Right renal pelvis (tissue), 4 donors: Measurements from ENCODE around the gene TMA7B. TPM values are rescaled to one million over a fixed set of nuclear protein-coding genes. Genes with fewer than 3 reads are reported as not detected.

ENCODE experiments used
- DNase-seq, 4 donors: peaks; one replicate each; pipeline ENCODE4 v3.0.0-alpha.2; 2013; ENCODE audit warnings: low read depth in 4 of 4, low spot score in 3 of 4, missing footprints in 1 of 4
- polyA plus RNA-seq, 4 donors: library from polyadenylated mRNA; unstranded; fragments of 120-200 nt; gene quantifications; one replicate each; pipeline ENCODE4 v1.2.1, GENCODE V29; 2013; ENCODE audit not compliant: insufficient read length in 4 of 4

TMA7B gene
- polyA plus RNA-seq, 4 donors = 0.23 to 0.37 TPM; not detected in 2

DNA sequence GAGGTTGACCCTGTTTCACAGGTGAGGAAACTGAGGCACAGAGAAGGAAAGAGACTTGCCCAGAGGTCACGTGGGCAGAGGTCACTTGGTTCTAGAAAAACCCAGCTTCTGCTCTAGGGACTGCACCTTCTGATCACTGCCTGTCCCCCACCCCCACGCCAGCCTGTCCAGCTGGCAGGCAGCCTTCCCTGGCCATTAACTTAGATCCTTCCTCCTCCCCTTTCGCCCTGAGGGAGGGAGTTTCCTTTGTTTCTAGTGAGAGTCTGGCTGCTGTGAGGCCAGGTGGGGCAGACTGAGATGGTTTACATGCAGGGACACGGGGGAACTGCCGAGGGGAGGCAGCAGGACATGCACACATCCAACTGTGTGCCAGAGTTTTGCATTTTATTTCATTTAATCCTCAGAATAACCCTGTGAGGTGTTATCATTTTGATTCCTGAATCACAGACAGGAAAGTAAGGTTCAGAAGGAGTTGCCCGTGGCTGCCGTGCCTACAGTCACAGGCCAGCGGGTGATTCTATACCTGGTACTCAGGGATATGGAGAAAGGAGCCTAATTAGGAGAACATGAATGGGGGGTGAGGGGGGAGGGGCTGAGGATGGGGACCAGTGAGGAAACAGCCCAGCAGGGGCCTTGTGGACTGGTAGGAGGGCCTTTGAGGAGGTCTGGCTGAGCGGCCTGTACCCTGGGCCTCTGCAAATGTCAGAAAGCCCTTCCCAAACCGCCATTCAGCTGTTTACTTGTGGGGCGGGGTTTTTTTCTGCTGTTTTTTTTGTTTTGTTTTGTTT is 37.9 kb downstream of the TMA7B start:
- DNase-seq = peak in 3 of 4 donors; percentile 51 to 73 (median 62)

- no peak for DNase-seq
Measured at GRCh38 chr22:39999144-39999757, 39.1 kb downstream of the TMA7B start.

- no peak for DNase-seq
Measured at GRCh38 chr22:40000171-40000570, 40.0 kb downstream of the TMA7B start.

GRCh38 chr22:40001106-40001505 is 40.9 kb downstream of the TMA7B start:
- no peak for DNase-seq

GRCh38 chr22:40001800-40002577 is 41.8 kb downstream of the TMA7B start:
- DNase-seq = no peak

DNA sequence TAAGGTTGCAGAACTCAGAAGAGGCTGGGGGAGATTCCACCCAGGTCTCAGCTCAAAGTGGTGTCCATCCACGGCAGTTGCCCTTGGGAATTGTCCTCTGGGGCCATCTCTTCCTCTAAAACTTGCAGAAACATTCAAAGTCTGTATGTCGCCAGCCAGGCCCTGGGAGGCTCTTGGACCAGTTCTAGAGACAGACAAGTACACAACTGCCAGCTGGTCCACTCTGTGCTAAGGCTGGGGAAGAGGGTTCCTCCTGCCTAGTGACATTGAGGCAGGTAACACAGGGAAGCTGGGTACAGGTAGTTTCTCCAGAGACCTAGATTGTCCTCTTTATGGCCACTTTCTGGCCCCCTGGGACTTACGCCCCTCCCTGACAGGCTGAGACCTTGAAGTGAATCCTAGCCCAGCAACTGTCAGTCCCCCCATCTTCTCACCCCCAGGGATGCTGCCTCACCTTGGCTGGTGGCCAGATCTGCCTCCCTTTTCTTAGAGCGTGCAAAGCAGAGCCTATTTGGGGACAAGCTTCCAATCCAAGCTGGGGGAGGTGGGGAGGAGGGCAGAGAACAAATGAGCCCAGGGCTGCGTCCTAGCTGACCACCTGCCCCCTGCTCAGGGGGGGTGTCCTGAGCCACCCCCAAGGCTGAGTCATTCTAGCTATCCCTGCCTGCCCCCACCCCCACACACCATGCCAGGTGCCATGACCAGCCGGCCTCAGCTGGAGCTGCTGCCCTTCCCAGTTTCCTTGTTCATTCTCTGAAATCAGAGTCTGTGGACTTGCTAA is 42.9 kb downstream of the TMA7B start:
- DNase-seq = no peak

- DNase-seq = no peak
Measured at GRCh38 chr22:40004836-40005235, 44.6 kb downstream of the TMA7B start.

DNA sequence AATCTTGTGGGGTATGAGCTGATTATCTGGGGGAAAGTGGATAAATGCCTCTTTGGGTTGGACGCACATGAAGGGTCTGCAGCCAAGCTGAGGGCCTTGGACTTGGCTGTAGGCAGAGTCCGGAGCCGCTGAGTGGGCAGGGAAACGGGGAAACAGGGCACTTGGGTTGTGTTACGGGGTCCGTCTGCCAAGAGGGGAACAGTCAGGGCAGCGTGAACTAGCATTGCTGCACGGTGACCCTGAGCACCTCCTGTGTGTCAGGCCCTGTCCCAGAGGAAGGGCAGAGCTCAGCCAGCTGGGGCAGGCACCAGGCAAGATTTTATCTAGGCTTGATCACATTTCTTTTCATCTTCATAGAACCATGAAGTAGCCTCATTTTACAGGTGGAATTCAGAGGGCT is 46.4 kb downstream of the TMA7B start:
- DNase-seq = no peak

- DNase-seq = no peak
Measured at GRCh38 chr22:40007853-40008710, 47.9 kb downstream of the TMA7B start.

GRCh38 chr22:40008726-40009291 is 48.6 kb downstream of the TMA7B start:
- no peak for DNase-seq

- DNase-seq = no peak
Measured at GRCh38 chr22:40009292-40009774, 49.1 kb downstream of the TMA7B start.

- DNase-seq = no peak
Measured at GRCh38 chr22:40009951-40010671, 49.9 kb downstream of the TMA7B start.

DNA sequence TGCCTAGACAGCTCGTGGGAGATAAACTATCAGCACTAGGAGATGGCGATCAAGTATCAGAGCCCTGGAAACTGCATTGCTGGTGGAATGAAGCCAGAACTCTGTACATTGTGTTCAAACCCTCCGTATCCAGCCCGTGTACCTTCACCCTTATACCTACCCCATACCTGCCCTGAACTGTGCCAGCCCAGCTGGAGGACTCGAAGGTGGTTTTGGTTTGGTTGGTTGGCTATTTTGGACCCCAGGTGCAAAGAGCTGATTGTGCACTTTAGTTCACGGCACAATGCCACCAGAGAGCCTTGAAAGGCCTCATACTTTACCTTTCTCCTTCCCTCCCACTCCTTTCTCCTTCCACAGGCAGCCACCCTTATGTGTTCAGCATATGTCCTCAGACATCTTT is 50.5 kb downstream of the TMA7B start:
- no peak for DNase-seq

Other genes starting within 250 kb of the TMA7B start
- under 1 TPM in 1 of 4 donors, not detected in 3; 0.01 TPM for gene ENTHD1, start 66.6 kb upstream of the TMA7B start, polyA plus RNA-seq
- gene GRAP2, start 59.3 kb upstream of the TMA7B start, polyA plus RNA-seq = 1 to 10 TPM in 2 of 4 donors, under 1 TPM in 2; 0.68 to 2.6 (median 1.0) TPM
- gene FAM83F, start 34.6 kb downstream of the TMA7B start, polyA plus RNA-seq = 1 to 10 TPM; 2.0 to 2.4 (median 2.3) TPM
- gene TNRC6B, start 217.5 kb downstream of the TMA7B start, polyA plus RNA-seq = 10 to 100 TPM; 10.3 to 11.8 (median 11.4) TPM